CD8-positive, alpha-beta memory T cell (primary cell): Measurements from ENCODE around the gene AMN. TPM values are rescaled to one million over a fixed set of nuclear protein-coding genes. Genes with fewer than 3 reads are reported as not detected.

ENCODE experiments used
- CTCF ChIA-PET: fragments of 350-600 bp; sonication (Branson Sonifier 250); formaldehyde crosslinking; loops from one replicate; lab custom pipeline; 2021; ENCODE audit warnings: antibody characterized with exemption; lab: Charles Lee
- POLR2A ChIA-PET: fragments of 350-600 bp; sonication (Branson Sonifier 250); formaldehyde crosslinking; loops from one replicate; lab custom pipeline; 2021; ENCODE audit warnings: antibody characterized with exemption; lab: Charles Lee
- DNase-seq, 5 donors: peaks; one replicate each; pipeline versions ENCODE4 v3.0.0 to v3.0.0-alpha.2; 2020 to 2022; ENCODE audit warnings: mixed read lengths in 1 of 5
- H3K27ac ChIP-seq: one replicate; pipeline ENCODE4 v1.7.0; 2013; ENCODE audit warnings: low read depth, mild to moderate bottlenecking, low read length, moderate library complexity
- H3K27me3 ChIP-seq: 2 replicates; pipeline ENCODE4 v1.7.0; 2013; ENCODE audit warnings: low read length, mild to moderate bottlenecking; ENCODE audit not compliant: insufficient read depth, poor library complexity, severe bottlenecking
- H3K36me3 ChIP-seq: 2 replicates; pipeline ENCODE4 v1.7.0; 2013; ENCODE audit warnings: mild to moderate bottlenecking, low read length, moderate library complexity; ENCODE audit not compliant: insufficient read depth
- H3K4me1 ChIP-seq: 2 replicates; pipeline ENCODE4 v1.7.0; 2013; ENCODE audit warnings: mild to moderate bottlenecking, low read length, moderate library complexity; ENCODE audit not compliant: insufficient read depth
- H3K4me3 ChIP-seq: 2 replicates; pipeline ENCODE4 v1.7.0; 2013; ENCODE audit warnings: mild to moderate bottlenecking, low read length
- H3K9me3 ChIP-seq: 2 replicates; pipeline ENCODE4 v1.7.0; 2013; ENCODE audit warnings: mild to moderate bottlenecking, low read length
- H3K27ac Mint-ChIP-seq, 8 donors: one replicate each; pipeline ENCODE4 v1.8.0; 2020 to 2021; ENCODE audit warnings: mixed read lengths in 8 of 8, mild to moderate bottlenecking in 6 of 8, inconsistent platforms in 3 of 8, moderate library complexity in 3 of 8
- H3K27me3 Mint-ChIP-seq, 2 donors: one replicate each; pipeline ENCODE4 v1.8.0; 2020 to 2021; ENCODE audit warnings: mixed read lengths in 2 of 2, mild to moderate bottlenecking in 1 of 2, moderate library complexity in 1 of 2
- H3K36me3 Mint-ChIP-seq, 3 donors: one replicate each; pipeline ENCODE4 v1.8.0; 2020 to 2021; ENCODE audit warnings: mixed read lengths in 3 of 3, inconsistent platforms in 1 of 3, mild to moderate bottlenecking in 1 of 3
- H3K4me1 Mint-ChIP-seq, 3 donors: one replicate each; pipeline ENCODE4 v1.8.0; 2020 to 2021; ENCODE audit warnings: mixed read lengths in 3 of 3, inconsistent platforms in 1 of 3, mild to moderate bottlenecking in 1 of 3
- H3K4me3 Mint-ChIP-seq, 7 donors: one replicate each; pipeline ENCODE4 v1.8.0; 2020 to 2021; ENCODE audit warnings: mixed read lengths in 7 of 7, mild to moderate bottlenecking in 6 of 7, moderate library complexity in 4 of 7, inconsistent platforms in 2 of 7
- H3K9me3 Mint-ChIP-seq, 5 donors: one replicate each; pipeline ENCODE4 v1.8.0; 2020 to 2022; ENCODE audit warnings: mixed read lengths in 5 of 5, mild to moderate bottlenecking in 3 of 5, moderate library complexity in 2 of 5, inconsistent platforms in 1 of 5
- polyA plus RNA-seq: library from polyadenylated mRNA; unstranded; fragments of 300-500 nt; fragmentation: Illumina TruSeq; gene quantifications from one replicate; pipeline ENCODE4 v1.2.3, GENCODE V29; 2021
- total RNA-seq, 2 experiments: library from RNA; stranded (reverse); gene quantifications; one replicate each; pipeline ENCODE4 v1.2.3, GENCODE V29; 2021

Gene AMN
- total and polyA plus RNA-seq, 3 experiments from 2014 or later, result 0.66 to 1.6 (median 0.75) TPM

DNA sequence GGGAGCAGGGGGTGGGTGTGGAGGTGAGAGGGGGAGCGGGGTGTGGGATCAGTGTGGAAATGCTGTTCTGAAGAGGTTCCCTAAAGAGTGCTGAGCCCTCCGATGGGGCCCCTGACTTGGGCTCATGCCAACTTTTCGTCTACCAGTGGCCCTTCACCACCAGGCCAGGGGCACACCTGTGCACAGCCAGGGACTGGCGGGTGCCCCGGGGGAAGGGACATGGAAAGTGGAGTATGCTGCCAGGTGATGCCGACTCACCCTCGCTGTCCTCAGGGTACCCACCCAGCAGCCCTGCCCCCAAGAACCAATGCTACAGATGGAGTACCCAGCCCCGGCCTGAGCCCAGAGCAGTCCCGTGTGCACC, 26.2 kb downstream of the AMN start:
- Mint-ChIP-seq H3K27ac (peak overlapping the region in 4 of 8 donors; percentile 23 to 66 (median 41)), H3K36me3 (peaks cover 0 to 5% (median 0%) of the 10 kb centered on the region in 3 donors), H3K4me3 (peak overlapping the region in 3 of 7 donors; percentile 35 to 44 (median 39)), H3K4me1 (peaks cover 11 to 27% (median 14%) of the 10 kb centered on the region in 3 donors), H3K27me3 (peaks cover 3 to 9% of the 10 kb centered on the region in 2 donors), H3K9me3 (no peaks in the 10 kb centered on the region)
- H3K36me3 ChIP-seq, result no peaks in the 10 kb centered on the region
- ChIA-PET CTCF (no interaction called here), POLR2A (no interaction called here)
- H3K27me3 ChIP-seq, result no peaks in the 10 kb centered on the region
- no peaks in the 10 kb centered on the region for H3K9me3 ChIP-seq
- DNase-seq, result no peak
- no peak overlapping the region for H3K27ac ChIP-seq
- H3K4me1 ChIP-seq, result peaks cover 21% of the 10 kb centered on the region
- H3K4me3 ChIP-seq, result peak overlapping the region; percentile 15

DNA sequence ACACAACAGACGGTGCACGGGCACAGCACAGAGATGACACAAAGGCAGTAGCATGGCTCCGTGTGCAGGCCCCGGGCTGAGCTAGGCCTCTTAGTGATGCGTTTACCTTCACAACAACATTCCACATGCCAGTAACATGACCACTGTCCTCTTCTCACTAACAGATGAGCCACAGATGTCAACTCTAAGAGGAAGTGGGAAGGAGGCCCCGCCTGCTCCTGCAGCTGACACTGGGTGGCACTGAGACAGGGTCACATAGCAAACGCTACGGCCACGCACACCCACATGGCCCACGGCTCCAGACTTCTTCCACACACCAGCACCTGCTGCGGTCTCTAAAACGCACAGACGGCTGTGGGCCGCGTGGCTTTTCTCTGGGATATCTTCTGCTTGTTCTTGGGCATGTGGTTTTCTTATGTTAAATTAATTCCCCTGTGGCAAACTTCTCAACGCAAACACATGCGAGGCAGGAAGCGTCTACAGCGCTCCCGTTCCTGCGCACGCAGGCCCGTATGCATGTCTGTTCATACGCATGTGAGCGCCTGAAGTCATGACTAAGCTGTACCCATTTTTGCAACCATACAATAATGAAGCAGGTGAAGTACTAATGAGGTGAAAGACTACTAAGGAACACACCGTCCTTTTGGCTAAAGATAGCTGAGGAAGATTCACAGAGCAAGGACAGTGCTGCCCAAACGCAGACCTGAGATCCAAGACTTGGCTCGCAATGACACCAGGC, 26.8 kb downstream of the AMN start:
- CTCF ChIA-PET, result no interaction called here
- POLR2A ChIA-PET, result no interaction called here
- H3K4me3 Mint-ChIP-seq, result peak overlapping the region in 5 of 7 donors; percentile 9 to 44 (median 39)

DNA sequence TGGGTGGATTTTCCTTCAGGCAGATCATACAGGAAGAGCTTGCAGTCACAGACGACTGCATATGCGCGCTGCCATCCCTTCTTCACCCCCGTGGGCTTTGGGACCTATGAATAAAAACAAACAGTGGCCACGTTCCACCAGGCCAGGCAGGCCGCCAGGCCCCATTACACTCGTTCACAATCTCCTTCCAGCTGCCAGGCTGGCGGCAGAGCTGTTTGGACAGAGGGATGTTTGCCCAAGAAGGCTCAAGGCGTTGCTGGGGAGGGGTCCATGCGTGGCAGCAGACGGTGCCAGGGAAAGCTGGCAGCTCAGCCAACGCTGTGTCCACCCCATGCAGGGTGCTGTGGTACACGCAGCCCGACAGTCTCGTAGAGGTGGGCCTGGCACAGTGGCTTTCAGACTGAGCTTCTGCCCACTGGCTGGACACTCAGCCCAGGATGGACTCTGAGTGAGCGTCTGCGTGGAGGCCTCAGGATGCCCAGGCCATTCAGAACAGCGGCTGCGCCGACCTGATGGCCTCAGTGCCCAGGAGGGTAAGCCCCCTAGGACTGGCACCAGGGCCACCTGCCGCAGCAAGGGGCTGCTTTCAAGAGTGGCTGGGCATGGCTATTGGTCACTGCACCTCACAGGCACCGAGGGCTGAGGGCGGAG, 27.5 kb downstream of the AMN start:
- H3K9me3 Mint-ChIP-seq, result no peaks in the 10 kb centered on the region
- no peak overlapping the region for H3K4me3 Mint-ChIP-seq
- peak overlapping the region in 5 of 8 donors; percentile 13 to 84 (median 57) for H3K27ac Mint-ChIP-seq
- Histone ChIP-seq H3K9me3 (no peaks in the 10 kb centered on the region), H3K4me1 (peaks cover 21% of the 10 kb centered on the region), H3K27ac (no peak overlapping the region), H3K4me3 (no peak overlapping the region), H3K27me3 (no peaks in the 10 kb centered on the region), H3K36me3 (no peaks in the 10 kb centered on the region)
- no peak for DNase-seq
- H3K27me3 Mint-ChIP-seq, result peaks cover 3 to 8% of the 10 kb centered on the region in 2 donors
- H3K4me1 Mint-ChIP-seq, result peaks cover 11 to 27% (median 14%) of the 10 kb centered on the region in 3 donors
- peaks cover 0 to 5% (median 0%) of the 10 kb centered on the region in 3 donors for H3K36me3 Mint-ChIP-seq
- POLR2A ChIA-PET, result no interaction called here
- CTCF ChIA-PET, result no interaction called here

More for the DNA sequence above, 26.8 kb downstream of the AMN start:
- peak overlapping the region; percentile 15 for H3K4me3 ChIP-seq
- H3K9me3 ChIP-seq, result no peaks in the 10 kb centered on the region
- no peak overlapping the region for H3K27ac ChIP-seq
- H3K4me1 Mint-ChIP-seq, result peaks cover 11 to 27% (median 14%) of the 10 kb centered on the region in 3 donors
- H3K36me3 ChIP-seq, result no peaks in the 10 kb centered on the region
- H3K9me3 Mint-ChIP-seq, result no peaks in the 10 kb centered on the region
- H3K27ac Mint-ChIP-seq, result peak overlapping the region in 7 of 8 donors; percentile 13 to 84 (median 57)
- H3K27me3 ChIP-seq, result no peaks in the 10 kb centered on the region
- peak in 1 of 5 donors; percentile 74 for DNase-seq
- H3K27me3 Mint-ChIP-seq, result peaks cover 3 to 8% of the 10 kb centered on the region in 2 donors
- H3K4me1 ChIP-seq, result peaks cover 21% of the 10 kb centered on the region
- H3K36me3 Mint-ChIP-seq, result peaks cover 0 to 5% (median 0%) of the 10 kb centered on the region in 3 donors

DNA sequence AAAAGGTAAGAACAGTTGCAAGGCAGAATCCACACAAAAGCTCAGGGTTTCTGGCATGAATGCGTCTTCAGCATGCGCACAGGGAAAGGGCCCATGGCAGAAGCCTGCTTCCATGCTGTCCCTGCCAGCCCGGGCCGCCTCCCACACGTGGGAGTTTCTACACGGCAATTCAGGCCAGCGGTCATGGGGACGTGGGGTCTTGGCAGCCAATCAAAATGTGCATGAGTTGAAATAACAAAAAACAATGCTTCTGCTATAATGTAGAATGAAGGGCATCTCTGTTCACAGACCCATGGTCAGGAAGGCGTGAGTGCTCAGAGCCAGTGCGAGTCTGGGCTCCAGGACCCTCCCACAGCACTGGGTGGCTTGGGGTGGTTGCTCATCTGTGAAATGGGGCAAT, 28.6 kb downstream of the AMN start:
- Mint-ChIP-seq H3K9me3 (no peaks in the 10 kb centered on the region), H3K4me3 (no peak overlapping the region), H3K4me1 (peaks cover 11 to 27% (median 14%) of the 10 kb centered on the region in 3 donors), H3K27ac (no peak overlapping the region), H3K27me3 (peaks cover 3 to 8% of the 10 kb centered on the region in 2 donors), H3K36me3 (peaks cover 0 to 5% (median 0%) of the 10 kb centered on the region in 3 donors)
- no peaks in the 10 kb centered on the region for H3K27me3 ChIP-seq
- ChIA-PET CTCF (no interaction called here), POLR2A (no interaction called here)
- H3K9me3 ChIP-seq, result no peaks in the 10 kb centered on the region
- no peak overlapping the region for H3K4me3 ChIP-seq
- DNase-seq, result no peak
- no peaks in the 10 kb centered on the region for H3K36me3 ChIP-seq
- no peak overlapping the region for H3K27ac ChIP-seq
- H3K4me1 ChIP-seq, result peaks cover 21% of the 10 kb centered on the region

DNA sequence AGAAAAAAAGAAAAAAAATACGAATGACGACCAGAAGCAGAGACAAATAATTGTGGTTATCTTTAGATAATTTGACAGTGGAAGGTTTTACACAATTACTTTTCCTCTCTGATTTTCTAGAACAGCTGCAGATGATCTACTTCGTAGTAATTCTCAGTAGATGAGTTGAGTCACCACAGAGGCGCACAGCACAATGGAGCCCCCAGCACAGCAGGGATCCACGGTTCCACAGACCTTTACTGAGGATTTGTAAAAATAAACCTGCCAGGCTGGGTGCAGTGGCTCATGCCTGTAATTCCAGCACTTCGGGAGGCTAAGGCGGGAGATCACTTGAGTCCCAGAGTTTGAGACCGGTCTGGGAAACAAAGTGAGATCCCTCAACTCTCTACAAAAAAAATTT, 29.3 kb downstream of the AMN start:
- DNase-seq, result no peak
- CTCF ChIA-PET, result interaction anchor here (1.2 kb wide), 1 partner anchor 10 kb away, joined by 3 read pairs; no protein-coding TSS in a partner anchor
- no peak overlapping the region for H3K27ac ChIP-seq
- H3K4me3 Mint-ChIP-seq, result no peak overlapping the region
- H3K27me3 ChIP-seq, result no peaks in the 10 kb centered on the region
- peaks cover 3 to 9% of the 10 kb centered on the region in 2 donors for H3K27me3 Mint-ChIP-seq
- H3K9me3 ChIP-seq, result no peaks in the 10 kb centered on the region
- H3K36me3 ChIP-seq, result no peaks in the 10 kb centered on the region
- no peak overlapping the region for H3K27ac Mint-ChIP-seq
- H3K9me3 Mint-ChIP-seq, result no peaks in the 10 kb centered on the region
- peaks cover 0 to 5% (median 0%) of the 10 kb centered on the region in 3 donors for H3K36me3 Mint-ChIP-seq
- POLR2A ChIA-PET, result no interaction called here
- peaks cover 11 to 21% (median 11%) of the 10 kb centered on the region in 3 donors for H3K4me1 Mint-ChIP-seq
- H3K4me1 ChIP-seq, result peaks cover 21% of the 10 kb centered on the region
- no peak overlapping the region for H3K4me3 ChIP-seq

DNA sequence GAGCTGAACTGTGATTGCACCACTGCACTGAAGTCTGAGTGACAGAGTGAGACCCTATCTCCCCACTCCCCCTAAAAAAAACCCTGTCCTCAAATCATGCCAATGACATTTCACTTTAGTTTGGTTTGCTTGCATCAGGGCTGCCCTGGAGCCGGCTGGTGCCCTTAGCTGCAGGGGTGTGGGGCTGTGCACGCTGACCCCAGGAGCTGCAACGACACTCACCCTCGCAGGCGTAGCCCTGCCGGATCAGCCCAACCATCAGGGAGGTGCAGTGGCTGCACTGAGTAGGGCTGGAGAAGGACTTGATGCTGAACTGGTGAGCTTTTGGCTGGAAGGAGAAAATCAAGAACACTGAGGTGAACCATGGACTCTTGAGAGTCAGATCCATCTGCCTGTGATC, 29.8 kb downstream of the AMN start:
- peaks cover 11 to 17% (median 11%) of the 10 kb centered on the region in 3 donors for H3K4me1 Mint-ChIP-seq
- H3K4me3 Mint-ChIP-seq, result no peak overlapping the region
- DNase-seq, result no peak
- ChIA-PET POLR2A (no interaction called here), CTCF (interaction anchor here (1.2 kb wide), 1 partner anchor 10 kb away, joined by 3 read pairs; no protein-coding TSS in a partner anchor)
- no peak overlapping the region for H3K27ac ChIP-seq
- no peaks in the 10 kb centered on the region for H3K9me3 Mint-ChIP-seq
- H3K9me3 ChIP-seq, result no peaks in the 10 kb centered on the region
- H3K4me3 ChIP-seq, result no peak overlapping the region
- no peaks in the 10 kb centered on the region for H3K27me3 ChIP-seq
- no peak overlapping the region for H3K27ac Mint-ChIP-seq
- peaks cover 0 to 5% (median 0%) of the 10 kb centered on the region in 3 donors for H3K36me3 Mint-ChIP-seq
- H3K4me1 ChIP-seq, result peaks cover 17% of the 10 kb centered on the region
- peaks cover 3 to 9% of the 10 kb centered on the region in 2 donors for H3K27me3 Mint-ChIP-seq
- no peaks in the 10 kb centered on the region for H3K36me3 ChIP-seq

DNA sequence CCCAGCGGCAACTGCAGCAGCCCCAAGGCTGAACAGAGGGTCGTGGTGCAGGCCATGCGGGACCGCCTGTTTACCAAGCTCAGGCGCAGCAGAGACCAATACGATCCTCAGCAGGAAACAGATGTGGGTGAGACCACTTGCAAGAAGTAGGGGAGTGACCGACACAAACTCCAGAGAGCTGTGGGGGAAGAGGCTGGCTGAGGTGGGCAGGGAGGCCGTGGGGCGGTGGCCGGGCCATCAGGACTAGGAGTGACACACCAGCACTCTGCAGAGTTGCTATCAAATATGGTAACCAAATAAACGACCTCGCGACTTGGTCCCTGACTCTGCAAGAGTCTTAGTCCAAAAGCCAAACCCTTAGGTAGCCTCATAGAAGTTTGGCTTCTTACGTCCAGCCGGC, 30.6 kb downstream of the AMN start:
- Histone ChIP-seq H3K36me3 (no peaks in the 10 kb centered on the region), H3K9me3 (no peaks in the 10 kb centered on the region), H3K4me3 (no peak overlapping the region), H3K4me1 (peaks cover 15% of the 10 kb centered on the region), H3K27me3 (no peaks in the 10 kb centered on the region), H3K27ac (no peak overlapping the region)
- ChIA-PET CTCF (interaction anchor here (1.2 kb wide), 1 partner anchor 11 kb away, joined by 3 read pairs; no protein-coding TSS in a partner anchor), POLR2A (no interaction called here)
- Mint-ChIP-seq H3K36me3 (peaks cover 0 to 5% (median 0%) of the 10 kb centered on the region in 3 donors), H3K9me3 (no peaks in the 10 kb centered on the region), H3K27me3 (peaks cover 3 to 9% of the 10 kb centered on the region in 2 donors), H3K4me1 (peaks cover 10 to 11% (median 11%) of the 10 kb centered on the region in 3 donors), H3K4me3 (no peak overlapping the region), H3K27ac (no peak overlapping the region)
- no peak for DNase-seq
